SK-N-MC (cell line): ENCODE data around the gene TBC1D22A.
"Not testable (repeated sequence)": the region's sequence is repeated elsewhere in the genome, so short reads cannot be mapped to it uniquely, and the experiment has no call there.

Experiments used
- DNase-seq: peaks from one replicate; pipeline ENCODE4 v3.0.0-alpha.2; 2011; ENCODE audit warnings: low read depth, low spot score
- H3K27ac ChIP-seq: fragments of 200-600 bp; sonication (generic); 2 replicates; pipeline ENCODE4 v1.5.1; 2016; ENCODE audit warnings: mixed run types
- H3K36me3 ChIP-seq: fragments of 200-600 bp; sonication (generic); 2 replicates; pipeline ENCODE4 v1.6.1; 2017; ENCODE audit warnings: antibody characterized with exemption, low read length, mixed read lengths; ENCODE audit not compliant: insufficient read depth
- H3K4me3 ChIP-seq: fragments of 200-600 bp; sonication (generic); 2 replicates; pipeline ENCODE4 v1.5.1; 2016
- H3K9ac ChIP-seq: fragments of 200-600 bp; sonication (generic); 2 replicates; pipeline ENCODE4 v1.8.0; 2017; ENCODE audit warnings: mixed run types, mixed read lengths; ENCODE audit not compliant: insufficient read length
- H3K9me3 ChIP-seq: fragments of 200-600 bp; sonication (generic); 2 replicates; pipeline ENCODE4 v1.6.1; 2017; ENCODE audit warnings: low read depth, mild to moderate bottlenecking, antibody characterized with exemption, low read length, moderate library complexity, mixed read lengths
- EZH2 ChIP-seq: fragments of 200-600 bp; sonication (generic); IDR thresholded peaks from one replicate; pipeline ENCODE4 v1.6.1; 2017; ENCODE audit warnings: antibody characterized with exemption
- FOXP2 ChIP-seq: optimal IDR thresholded peaks from 2 replicates; pipeline ENCODE3; 2011; ENCODE audit warnings: mild to moderate bottlenecking, moderate library complexity; ENCODE audit not compliant: insufficient read depth; ENCODE audit errors: extremely low read length, control extremely low read depth
- POLR2AphosphoS5 ChIP-seq: IDR thresholded peaks from 2 replicates; pipeline ENCODE4 v1.6.1; 2012; ENCODE audit warnings: mild to moderate bottlenecking, low read depth, low read length, borderline replicate concordance

Gene TBC1D22A

GRCh38 chr22:47163481-47163855 is 401.0 kb downstream of the TBC1D22A start:
- H3K36me3 ChIP-seq, result no peaks in the 10 kb centered on the region
- no peak overlapping the region for H3K4me3 ChIP-seq
- DNase-seq, result no peak
- TF ChIP-seq FOXP2 (no peak), POLR2AphosphoS5 (no peak), EZH2 (no peak)
- no peak overlapping the region for H3K27ac ChIP-seq
- no peaks in the 10 kb centered on the region for H3K9me3 ChIP-seq
- H3K9ac ChIP-seq, result no peak overlapping the region

- no peak for DNase-seq
- Histone ChIP-seq H3K9me3 (no peaks in the 10 kb centered on the region), H3K27ac (no peak overlapping the region), H3K9ac (no peak overlapping the region), H3K36me3 (no peaks in the 10 kb centered on the region), H3K4me3 (no peak overlapping the region)
- TF ChIP-seq POLR2AphosphoS5 (no peak), EZH2 (no peak), FOXP2 (no peak)
Observed at GRCh38 chr22:47163856-47164513, 401.5 kb downstream of the TBC1D22A start.

- Histone ChIP-seq H3K9ac (no peak overlapping the region), H3K36me3 (no peaks in the 10 kb centered on the region), H3K4me3 (no peak overlapping the region), H3K9me3 (no peaks in the 10 kb centered on the region), H3K27ac (no peak overlapping the region)
- TF ChIP-seq EZH2 (no peak), FOXP2 (no peak), POLR2AphosphoS5 (no peak)
- DNase-seq, result no peak
Observed at GRCh38 chr22:47164514-47165337, 402.3 kb downstream of the TBC1D22A start.

- TF ChIP-seq FOXP2, result no peak
- TF ChIP-seq POLR2AphosphoS5, result no peak
- TF ChIP-seq EZH2, result no peak
- no peak overlapping the region for H3K9ac ChIP-seq
- no peak for DNase-seq
Observed at GRCh38 chr22:47165338-47166032, 403.0 kb downstream of the TBC1D22A start.

GRCh38 chr22:47166033-47166404 is 403.6 kb downstream of the TBC1D22A start:
- H3K4me3 ChIP-seq, result no peak overlapping the region
- H3K27ac ChIP-seq, result no peak overlapping the region
- TF ChIP-seq EZH2 (no peak), FOXP2 (no peak), POLR2AphosphoS5 (no peak)
- no peaks in the 10 kb centered on the region for H3K9me3 ChIP-seq
- H3K9ac ChIP-seq, result no peak overlapping the region
- no peaks in the 10 kb centered on the region for H3K36me3 ChIP-seq
- DNase-seq, result no peak

More at GRCh38 chr22:47165338-47166032, 403.0 kb downstream of the TBC1D22A start:
- Histone ChIP-seq H3K36me3 (no peaks in the 10 kb centered on the region), H3K4me3 (no peak overlapping the region), H3K9me3 (no peaks in the 10 kb centered on the region), H3K27ac (no peak overlapping the region)

- no peak overlapping the region for H3K27ac ChIP-seq
- no peak for DNase-seq
- TF ChIP-seq EZH2 (no peak), FOXP2 (no peak), POLR2AphosphoS5 (no peak)
- H3K9ac ChIP-seq, result no peak overlapping the region
- H3K9me3 ChIP-seq, result no peaks in the 10 kb centered on the region
- H3K4me3 ChIP-seq, result no peak overlapping the region
- H3K36me3 ChIP-seq, result no peaks in the 10 kb centered on the region
Observed at GRCh38 chr22:47166446-47167016, 404.1 kb downstream of the TBC1D22A start.

GRCh38 chr22:47167056-47167455 is 404.6 kb downstream of the TBC1D22A start:
- no peak for DNase-seq
- Histone ChIP-seq H3K4me3 (no peak overlapping the region), H3K36me3 (no peaks in the 10 kb centered on the region), H3K9me3 (no peaks in the 10 kb centered on the region), H3K27ac (no peak overlapping the region), H3K9ac (no peak overlapping the region)
- TF ChIP-seq FOXP2 (no peak), EZH2 (no peak), POLR2AphosphoS5 (no peak)

GRCh38 chr22:47167921-47168320 is 405.5 kb downstream of the TBC1D22A start:
- H3K9ac ChIP-seq, H3K9me3 ChIP-seq, H3K36me3 ChIP-seq, H3K27ac ChIP-seq, H3K4me3 ChIP-seq, DNase-seq: not testable (repeated sequence)
